Ascending aorta (tissue), 2 donors: Measurements from ENCODE around the gene ADAMTS12. TPM values are rescaled to one million over a fixed set of nuclear protein-coding genes. Genes with fewer than 3 reads are reported as not detected.

Experiments
- DNase-seq, 2 donors: peaks; one replicate each; pipeline ENCODE4 v3.0.0-alpha.2; 2019; ENCODE audit warnings: low spot score in 2 of 2
- H3K27ac ChIP-seq, 2 donors: fragments of 200-600 bp; sonication (generic); one replicate each; pipeline ENCODE4 v1.5.1; 2016 to 2017; ENCODE audit warnings: mild to moderate bottlenecking in 1 of 2
- H3K27me3 ChIP-seq: fragments of 200-600 bp; sonication (generic); one replicate; pipeline ENCODE4 v1.5.1; 2017
- H3K36me3 ChIP-seq, 2 donors: fragments of 200-600 bp; sonication (generic); one replicate each; pipeline ENCODE4 v1.5.1; 2016
- H3K4me1 ChIP-seq, 2 donors: fragments of 200-600 bp; sonication (generic); one replicate each; pipeline ENCODE4 v1.5.1; 2016 to 2017; ENCODE audit warnings: mild to moderate bottlenecking in 1 of 2
- H3K4me3 ChIP-seq, 2 donors: fragments of 200-600 bp; sonication (generic); one replicate each; pipeline ENCODE4 v1.5.1; 2016 to 2017; ENCODE audit warnings: mild to moderate bottlenecking in 1 of 2
- H3K9me3 ChIP-seq, 2 donors: fragments of 200-600 bp; sonication (generic); one replicate each; pipeline ENCODE4 v1.5.1; 2016
- intact Hi-C: fragments of 100-400 bp; cut with DNase I; formaldehyde crosslinking; loops from one replicate; pipeline ENCODE4 v1.15.1; 2023
- total RNA-seq: library from RNA; depleted of rRNA; stranded (reverse); fragments of >200 nt; gene quantifications from one replicate; pipeline ENCODE4 v1.1.0, GENCODE V29; 2016
- TF ChIP-seq, protein P1 (sequence below), 3 experiments: fragments of 200-600 bp in 2 of 3; fragments of 450-650 bp in 1 of 3; sonication (generic) in 2 of 3; IDR thresholded peaks; one replicate each; pipeline ENCODE4 v1.5.1; 2016 to 2019; ENCODE audit warnings: antibody characterized with exemption in 3 of 3, mild to moderate bottlenecking in 1 of 3, moderate library complexity in 1 of 3

The ADAMTS12 gene
- total RNA-seq, 1 donor from 2014 or later: 1.4 TPM

DNA sequence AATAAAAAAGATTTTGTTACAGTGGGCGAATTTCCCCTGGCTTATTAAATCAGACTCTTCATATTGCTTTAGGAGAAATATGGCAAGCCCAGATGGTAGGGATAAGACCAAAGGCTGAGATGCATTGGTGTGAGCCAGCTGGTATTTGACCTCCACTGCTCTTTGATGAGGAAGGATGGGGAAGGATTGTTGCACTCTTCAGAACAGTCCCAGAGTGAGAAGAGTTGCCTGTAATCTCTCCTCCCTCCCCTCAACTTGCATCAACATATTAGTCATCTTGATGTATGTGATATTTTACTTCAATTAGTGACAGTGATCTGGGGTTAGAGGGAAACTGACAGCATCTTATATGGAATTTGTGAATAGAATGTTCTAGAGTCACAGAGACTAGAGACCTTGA, 136.6 kb downstream of the ADAMTS12 start:
- H3K4me3 ChIP-seq: no peak overlapping the region
- no peaks in the 10 kb centered on the region for H3K4me1 ChIP-seq
- DNase-seq: no peak
- TF ChIP-seq, protein P1, sequence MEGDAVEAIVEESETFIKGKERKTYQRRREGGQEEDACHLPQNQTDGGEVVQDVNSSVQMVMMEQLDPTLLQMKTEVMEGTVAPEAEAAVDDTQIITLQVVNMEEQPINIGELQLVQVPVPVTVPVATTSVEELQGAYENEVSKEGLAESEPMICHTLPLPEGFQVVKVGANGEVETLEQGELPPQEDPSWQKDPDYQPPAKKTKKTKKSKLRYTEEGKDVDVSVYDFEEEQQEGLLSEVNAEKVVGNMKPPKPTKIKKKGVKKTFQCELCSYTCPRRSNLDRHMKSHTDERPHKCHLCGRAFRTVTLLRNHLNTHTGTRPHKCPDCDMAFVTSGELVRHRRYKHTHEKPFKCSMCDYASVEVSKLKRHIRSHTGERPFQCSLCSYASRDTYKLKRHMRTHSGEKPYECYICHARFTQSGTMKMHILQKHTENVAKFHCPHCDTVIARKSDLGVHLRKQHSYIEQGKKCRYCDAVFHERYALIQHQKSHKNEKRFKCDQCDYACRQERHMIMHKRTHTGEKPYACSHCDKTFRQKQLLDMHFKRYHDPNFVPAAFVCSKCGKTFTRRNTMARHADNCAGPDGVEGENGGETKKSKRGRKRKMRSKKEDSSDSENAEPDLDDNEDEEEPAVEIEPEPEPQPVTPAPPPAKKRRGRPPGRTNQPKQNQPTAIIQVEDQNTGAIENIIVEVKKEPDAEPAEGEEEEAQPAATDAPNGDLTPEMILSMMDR (IDR thresholded peaks at IDR 0.05): no peak
- no peaks in the 10 kb centered on the region for H3K9me3 ChIP-seq
- H3K27ac ChIP-seq: no peak overlapping the region
- H3K27me3 ChIP-seq: no peaks in the 10 kb centered on the region
- intact Hi-C loops: no loop called here
- H3K36me3 ChIP-seq: no peaks in the 10 kb centered on the region

DNA sequence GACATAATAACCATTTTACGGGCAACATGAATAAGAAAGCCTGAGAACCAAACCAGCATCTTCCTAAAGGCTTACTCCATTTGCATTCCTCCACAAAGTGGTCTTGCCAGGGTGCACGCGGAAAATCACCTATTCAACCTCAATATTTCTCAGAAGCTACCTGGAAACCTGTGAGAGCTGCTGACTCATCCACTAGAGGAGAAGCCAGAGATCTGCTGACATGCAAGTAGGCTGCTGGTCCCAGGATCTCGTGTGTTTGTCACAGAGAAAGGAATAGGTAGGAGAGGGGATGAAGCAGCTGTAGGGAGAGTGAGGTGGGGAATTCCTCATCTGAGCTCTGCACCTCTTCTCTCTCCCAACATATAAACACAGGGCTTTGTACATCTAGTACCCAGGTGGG, 138.1 kb downstream of the ADAMTS12 start:
- Histone ChIP-seq H3K4me3 (no peak overlapping the region), H3K27me3 (no peaks in the 10 kb centered on the region), H3K9me3 (no peaks in the 10 kb centered on the region), H3K4me1 (no peaks in the 10 kb centered on the region), H3K36me3 (no peaks in the 10 kb centered on the region), H3K27ac (no peak overlapping the region)
- TF ChIP-seq, protein P1 (IDR thresholded peaks at IDR 0.05): no peak
- intact Hi-C loops: no loop called here
- DNase-seq: no peak

DNA sequence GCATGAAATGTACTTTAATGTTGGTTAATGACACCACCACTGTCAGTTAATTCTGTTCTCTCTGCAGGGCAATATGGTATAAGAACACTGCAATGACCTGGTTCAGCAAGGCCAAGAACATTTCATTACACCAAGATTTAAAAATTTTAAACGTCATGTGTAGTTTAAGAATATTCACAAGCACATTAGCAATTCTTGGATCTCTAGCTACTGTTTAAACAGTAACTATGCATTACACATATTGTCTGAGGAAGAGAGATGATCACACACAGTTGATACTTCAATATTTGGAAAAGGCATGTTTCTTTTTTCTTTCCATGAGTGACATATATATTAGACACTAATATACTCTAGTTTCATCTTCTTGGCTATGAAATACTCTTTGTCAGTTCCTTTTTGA, 143.0 kb downstream of the ADAMTS12 start:
- H3K9me3 ChIP-seq: no peaks in the 10 kb centered on the region
- TF ChIP-seq, protein P1 (IDR thresholded peaks at IDR 0.05): no peak
- intact Hi-C loops: no loop called here
- H3K36me3 ChIP-seq: no peaks in the 10 kb centered on the region
- H3K4me3 ChIP-seq: no peak overlapping the region
- no peak overlapping the region for H3K27ac ChIP-seq
- H3K27me3 ChIP-seq: no peaks in the 10 kb centered on the region
- no peaks in the 10 kb centered on the region for H3K4me1 ChIP-seq
- no peak for DNase-seq

DNA sequence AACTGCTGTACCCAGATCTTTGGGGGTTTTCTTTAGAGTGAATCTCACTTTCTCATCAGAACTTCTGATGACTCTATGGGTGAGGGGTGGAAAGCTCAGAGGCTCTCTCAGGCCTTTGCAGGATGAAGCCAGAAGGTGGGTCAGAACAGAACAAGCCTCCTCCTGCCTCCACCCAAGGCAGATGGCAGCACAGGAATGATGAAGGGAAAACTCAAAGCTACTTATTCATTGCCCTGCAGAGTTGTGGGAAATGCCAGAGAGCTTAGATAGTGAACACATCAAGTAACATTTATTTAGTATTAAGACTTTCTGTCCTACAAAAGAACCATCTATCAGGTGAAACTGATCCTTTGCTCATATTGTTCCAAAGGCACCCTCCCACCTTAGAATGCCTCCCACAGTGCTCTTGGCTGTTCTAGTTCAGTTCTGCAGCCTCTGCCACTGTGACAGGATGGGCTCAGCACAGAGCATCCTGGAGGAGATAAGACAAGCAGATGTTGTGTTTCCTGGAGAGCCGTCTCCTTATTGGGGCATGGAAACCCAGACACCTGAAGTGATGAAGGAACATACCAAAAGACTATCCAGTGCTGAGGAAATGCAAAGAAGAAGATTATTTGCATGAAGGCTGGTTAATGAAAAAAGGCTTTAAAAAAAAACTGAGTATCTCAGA, 146.6 kb downstream of the ADAMTS12 start:
- intact Hi-C loops: no loop called here
- no peak for DNase-seq
- H3K27ac ChIP-seq: no peak overlapping the region
- no peaks in the 10 kb centered on the region for H3K9me3 ChIP-seq
- H3K4me1 ChIP-seq: no peaks in the 10 kb centered on the region
- TF ChIP-seq, protein P1 (IDR thresholded peaks at IDR 0.05): no peak
- no peaks in the 10 kb centered on the region for H3K36me3 ChIP-seq
- no peaks in the 10 kb centered on the region for H3K27me3 ChIP-seq
- no peak overlapping the region for H3K4me3 ChIP-seq

DNA sequence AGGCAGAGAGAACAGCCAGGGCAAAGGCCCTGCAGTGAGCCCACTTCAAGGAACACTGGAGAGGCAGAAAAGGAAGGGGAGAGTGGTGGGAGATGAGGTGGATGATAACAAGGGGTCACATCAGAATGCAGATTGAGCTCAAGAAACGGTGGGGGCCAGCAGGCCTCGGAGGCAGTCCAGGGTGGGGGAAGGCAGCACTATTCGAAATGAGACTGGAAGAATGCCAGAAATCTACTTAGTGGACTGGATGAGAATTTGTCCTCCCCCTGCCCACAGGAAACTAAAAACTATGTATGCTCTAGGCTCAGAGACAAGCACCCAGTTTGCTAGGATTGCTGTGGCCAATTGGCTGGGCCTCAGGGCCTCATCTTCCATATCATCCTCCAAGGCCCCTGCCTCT, 148.7 kb downstream of the ADAMTS12 start:
- H3K27ac ChIP-seq: no peak overlapping the region
- no peaks in the 10 kb centered on the region for H3K4me1 ChIP-seq
- no peak for DNase-seq
- intact Hi-C loops: no loop called here
- TF ChIP-seq, protein P1 (IDR thresholded peaks at IDR 0.05): no peak
- H3K36me3 ChIP-seq: no peaks in the 10 kb centered on the region
- H3K9me3 ChIP-seq: no peaks in the 10 kb centered on the region
- H3K4me3 ChIP-seq: no peak overlapping the region
- no peaks in the 10 kb centered on the region for H3K27me3 ChIP-seq

DNA sequence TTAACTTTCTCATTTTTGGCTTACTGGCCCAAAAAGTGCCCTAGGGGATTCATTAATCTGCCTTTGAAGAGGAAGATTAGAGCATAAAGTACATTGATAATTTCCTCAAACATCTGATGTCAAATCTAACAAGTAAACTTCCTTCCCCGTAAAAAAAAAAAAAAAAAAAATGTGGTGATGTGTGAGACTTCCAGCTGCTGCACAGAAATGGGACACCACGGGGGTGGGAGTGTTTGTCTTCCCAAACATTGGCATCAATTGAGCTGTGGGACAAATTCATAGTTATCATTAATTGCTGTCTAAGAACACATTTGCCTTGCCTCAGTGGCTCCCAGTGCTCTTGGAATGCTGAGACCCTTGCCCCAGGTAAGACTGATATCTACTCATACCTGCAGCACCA, 149.6 kb downstream of the ADAMTS12 start:
- intact Hi-C loops: no loop called here
- no peak for DNase-seq
- no peaks in the 10 kb centered on the region for H3K36me3 ChIP-seq
- no peak overlapping the region for H3K4me3 ChIP-seq
- TF ChIP-seq, protein P1 (IDR thresholded peaks at IDR 0.05): no peak
- no peaks in the 10 kb centered on the region for H3K9me3 ChIP-seq
- H3K4me1 ChIP-seq: no peaks in the 10 kb centered on the region
- no peak overlapping the region for H3K27ac ChIP-seq
- no peaks in the 10 kb centered on the region for H3K27me3 ChIP-seq
